SK-N-MC (cell line): ENCODE results near the gene TXNDC17.
"Not testable (repeated sequence)": the region's sequence is repeated elsewhere in the genome, so short reads cannot be mapped to it uniquely, and the experiment has no call there.

Experiments
- DNase-seq: peaks from one replicate; pipeline ENCODE4 v3.0.0-alpha.2; 2011; ENCODE audit warnings: low read depth, low spot score
- H3K27ac ChIP-seq: fragments of 200-600 bp; sonication (generic); 2 replicates; pipeline ENCODE4 v1.5.1; 2016; ENCODE audit warnings: mixed run types
- H3K36me3 ChIP-seq: fragments of 200-600 bp; sonication (generic); 2 replicates; pipeline ENCODE4 v1.6.1; 2017; ENCODE audit warnings: antibody characterized with exemption, low read length, mixed read lengths; ENCODE audit not compliant: insufficient read depth
- H3K4me3 ChIP-seq: fragments of 200-600 bp; sonication (generic); 2 replicates; pipeline ENCODE4 v1.5.1; 2016
- H3K9ac ChIP-seq: fragments of 200-600 bp; sonication (generic); 2 replicates; pipeline ENCODE4 v1.8.0; 2017; ENCODE audit warnings: mixed run types, mixed read lengths; ENCODE audit not compliant: insufficient read length
- H3K9me3 ChIP-seq: fragments of 200-600 bp; sonication (generic); 2 replicates; pipeline ENCODE4 v1.6.1; 2017; ENCODE audit warnings: low read depth, mild to moderate bottlenecking, antibody characterized with exemption, low read length, moderate library complexity, mixed read lengths
- EZH2 ChIP-seq: fragments of 200-600 bp; sonication (generic); IDR thresholded peaks from one replicate; pipeline ENCODE4 v1.6.1; 2017; ENCODE audit warnings: antibody characterized with exemption
- FOXP2 ChIP-seq: optimal IDR thresholded peaks from 2 replicates; pipeline ENCODE3; 2011; ENCODE audit warnings: mild to moderate bottlenecking, moderate library complexity; ENCODE audit not compliant: insufficient read depth; ENCODE audit errors: extremely low read length, control extremely low read depth
- POLR2AphosphoS5 ChIP-seq: IDR thresholded peaks from 2 replicates; pipeline ENCODE4 v1.6.1; 2012; ENCODE audit warnings: mild to moderate bottlenecking, low read depth, low read length, borderline replicate concordance

Gene TXNDC17

GRCh38 chr17:6688944-6689343 is 48.1 kb downstream of the TXNDC17 start:
- H3K4me3 ChIP-seq: no peak overlapping the region
- TF ChIP-seq FOXP2 (no peak), POLR2AphosphoS5 (no peak), EZH2 (no peak)

GRCh38 chr17:6690641-6691040 is 49.8 kb downstream of the TXNDC17 start:
- no peak overlapping the region for H3K9ac ChIP-seq
- no peak overlapping the region for H3K4me3 ChIP-seq
- H3K9me3 ChIP-seq: no peaks in the 10 kb centered on the region
- H3K27ac ChIP-seq: no peak overlapping the region
- H3K36me3 ChIP-seq: no peaks in the 10 kb centered on the region
- TF ChIP-seq EZH2: no peak
- DNase-seq: no peak

More at GRCh38 chr17:6688944-6689343, 48.1 kb downstream of the TXNDC17 start:
- DNase-seq: no peak
- Histone ChIP-seq H3K9me3 (no peaks in the 10 kb centered on the region), H3K36me3 (no peaks in the 10 kb centered on the region), H3K9ac (no peak overlapping the region), H3K27ac (no peak overlapping the region)

- TF ChIP-seq EZH2 (no peak), FOXP2 (no peak)
- no peaks in the 10 kb centered on the region for H3K36me3 ChIP-seq
- no peak overlapping the region for H3K27ac ChIP-seq
- no peak for DNase-seq
- H3K9ac ChIP-seq: no peak overlapping the region
- no peaks in the 10 kb centered on the region for H3K9me3 ChIP-seq
- H3K4me3 ChIP-seq: no peak overlapping the region
Measured at GRCh38 chr17:6691546-6691945, 50.7 kb downstream of the TXNDC17 start.

- not testable (repeated sequence) for H3K27ac ChIP-seq, DNase-seq, H3K9me3 ChIP-seq, H3K36me3 ChIP-seq, H3K9ac ChIP-seq, H3K4me3 ChIP-seq
Measured at GRCh38 chr17:6691958-6692357, 51.1 kb downstream of the TXNDC17 start.
